HepG2 (cell line): Measurements from ENCODE around the gene DAGLB. TPM values are rescaled to one million over a fixed set of nuclear protein-coding genes. Genes with fewer than 3 reads are reported as not detected.

Experiments
- BATF2 ChIP-seq: sonication (generic); formaldehyde crosslinking; IDR thresholded peaks from 2 replicates; pipeline ENCODE4 v1.8.0; 2022; ENCODE audit warnings: mild to moderate bottlenecking, missing genetic modification reagents, moderate library complexity
- FOXP4 ChIP-seq: sonication (generic); formaldehyde crosslinking; IDR thresholded peaks from 2 replicates; pipeline ENCODE4 v1.4.0; 2020; ENCODE audit warnings: missing genetic modification reagents
- HNF1A ChIP-seq, 2 experiments: sonication (generic) in 1 of 2; formaldehyde crosslinking in 1 of 2; IDR thresholded peaks; 2 replicates each; pipeline versions ENCODE4 v1.4.0 to v1.6.1; 2016 to 2020; ENCODE audit warnings: borderline replicate concordance in 1 of 2, low read depth in 1 of 2, mild to moderate bottlenecking in 1 of 2, missing genetic modification reagents in 1 of 2
- MEIS1 ChIP-seq: sonication (generic); formaldehyde crosslinking; IDR thresholded peaks from 2 replicates; pipeline ENCODE4 v1.9.0; 2021; ENCODE audit warnings: mild to moderate bottlenecking, missing genetic modification reagents, moderate library complexity, borderline replicate concordance
- MTERF4 ChIP-seq: sonication (generic); formaldehyde crosslinking; IDR thresholded peaks from 2 replicates; pipeline ENCODE4 v1.8.0; 2023; ENCODE audit warnings: mild to moderate bottlenecking, missing genetic modification reagents
- PREB ChIP-seq: sonication (generic); formaldehyde crosslinking; IDR thresholded peaks from 2 replicates; pipeline ENCODE4 v1.4.0; 2020; ENCODE audit warnings: missing genetic modification reagents
- RELA ChIP-seq: sonication (generic); formaldehyde crosslinking; IDR thresholded peaks from 2 replicates; pipeline ENCODE4 v1.4.0; 2020; ENCODE audit warnings: missing genetic modification reagents
- RXRA ChIP-seq: sonication (generic); formaldehyde crosslinking; IDR thresholded peaks from 2 replicates; pipeline ENCODE4 v1.5.1; 2020; ENCODE audit warnings: missing genetic modification reagents
- RXRB ChIP-seq: IDR thresholded peaks from 2 replicates; pipeline ENCODE4 v1.6.1; 2016; ENCODE audit warnings: borderline replicate concordance, missing genetic modification reagents, missing compliant biosample characterization
- TEAD3 ChIP-seq: optimal IDR thresholded peaks from 2 replicates; pipeline ENCODE3; 2016; ENCODE audit warnings: borderline replicate concordance
- USF2 ChIP-seq, 2 experiments: sonication (generic) in 1 of 2; formaldehyde crosslinking in 1 of 2; IDR thresholded peaks; 2 replicates each; pipeline versions ENCODE4 v1.5.1 to v1.6.1; 2011 to 2020; ENCODE audit warnings: borderline replicate concordance in 1 of 2, low read depth in 1 of 2, low read length in 1 of 2, mild to moderate bottlenecking in 1 of 2, missing genetic modification reagents in 1 of 2, moderate library complexity in 1 of 2
- ZFP37 ChIP-seq: sonication (generic); formaldehyde crosslinking; IDR thresholded peaks from 2 replicates; pipeline ENCODE4 v1.4.0; 2020; ENCODE audit warnings: missing genetic modification reagents, borderline replicate concordance
- ZNF547 ChIP-seq: sonication (generic); formaldehyde crosslinking; IDR thresholded peaks from 2 replicates; pipeline ENCODE4 v1.5.1; 2020; ENCODE audit warnings: mild to moderate bottlenecking, missing genetic modification reagents
- polyA plus RNA-seq, 8 experiments: library from polyadenylated mRNA; depleted of rRNA in 3 of 8; stranded (reverse) in 7 of 8; unstranded in 1 of 8; fragments of >200 nt; fragmentation: Illumina TruSeq in 4 of 8; extraction: Trizol in 4 of 8; gene quantifications; 2 replicates each; pipeline versions ENCODE4 v1.2.1 to v1.2.3, GENCODE V29; 2011 to 2016; ENCODE audit warnings: low read depth in 4 of 8, missing spikeins in 1 of 8, mixed read lengths in 1 of 8; ENCODE audit not compliant: insufficient read depth in 1 of 8
- total RNA-seq, 5 experiments: library from RNA; depleted of rRNA; stranded (reverse); fragments of >200 nt; fragmentation: Illumina TruSeq; extraction: Trizol; gene quantifications; 2 replicates each; pipeline ENCODE4 v1.2.3, GENCODE V29; 2016; ENCODE audit warnings: low read depth in 1 of 5

Gene DAGLB
- total and polyA plus RNA-seq, 2 of the 13 experiments (the other 11 are each of a cell fraction or from before 2014, with no cell fraction given), result 7.9 to 9.8 TPM

- TF ChIP-seq USF2 (IDR thresholded peaks at IDR 0.05; ENCODE audit: low read depth, low read length), result no peak
- no peak for TF ChIP-seq USF2 (CRISPR knock-in tag; IDR thresholded peaks at IDR 0.05; ENCODE audit: borderline replicate concordance)
- no peak for TF ChIP-seq FOXP4 (CRISPR knock-in tag)
- no peak for TF ChIP-seq BATF2 (CRISPR knock-in tag)
- no peak for TF ChIP-seq ZNF547 (CRISPR knock-in tag)
- TF ChIP-seq TEAD3 (CRISPR knock-in tag), result no peak
- TF ChIP-seq RXRA, result no peak
- TF ChIP-seq PREB (CRISPR knock-in tag), result no peak
- peak; percentile 91; the same call in 1 of the 2 replicates for TF ChIP-seq RELA
- TF ChIP-seq MEIS1, result no peak
- TF ChIP-seq MTERF4 (CRISPR knock-in tag), result no peak
- no peak for TF ChIP-seq HNF1A (IDR thresholded peaks at IDR 0.05; ENCODE audit: low read depth)
- TF ChIP-seq HNF1A (CRISPR knock-in tag; IDR thresholded peaks at IDR 0.05; ENCODE audit: borderline replicate concordance), result no peak
- no peak for TF ChIP-seq ZFP37 (CRISPR knock-in tag)
- no peak for TF ChIP-seq RXRB
Measured at GRCh38 chr7:6385110-6385781, 62.5 kb downstream of the DAGLB start (continued).
